C4-2B (cell line): ENCODE results near the gene DNAH12.

Experiments
- H3K27ac ChIP-seq: fragments of 450-650 bp; 2 replicates; pipeline ENCODE4 v1.5.1; 2017
- CTCF ChIP-seq: fragments of 450-650 bp; conservative IDR thresholded peaks from 2 replicates; pipeline ENCODE4 v1.5.1; 2017; ENCODE audit warnings: mild to moderate bottlenecking
- ZFX ChIP-seq: fragments of 450-650 bp; IDR thresholded peaks from 2 replicates; pipeline ENCODE4 v1.6.1; 2017

Gene DNAH12

DNA sequence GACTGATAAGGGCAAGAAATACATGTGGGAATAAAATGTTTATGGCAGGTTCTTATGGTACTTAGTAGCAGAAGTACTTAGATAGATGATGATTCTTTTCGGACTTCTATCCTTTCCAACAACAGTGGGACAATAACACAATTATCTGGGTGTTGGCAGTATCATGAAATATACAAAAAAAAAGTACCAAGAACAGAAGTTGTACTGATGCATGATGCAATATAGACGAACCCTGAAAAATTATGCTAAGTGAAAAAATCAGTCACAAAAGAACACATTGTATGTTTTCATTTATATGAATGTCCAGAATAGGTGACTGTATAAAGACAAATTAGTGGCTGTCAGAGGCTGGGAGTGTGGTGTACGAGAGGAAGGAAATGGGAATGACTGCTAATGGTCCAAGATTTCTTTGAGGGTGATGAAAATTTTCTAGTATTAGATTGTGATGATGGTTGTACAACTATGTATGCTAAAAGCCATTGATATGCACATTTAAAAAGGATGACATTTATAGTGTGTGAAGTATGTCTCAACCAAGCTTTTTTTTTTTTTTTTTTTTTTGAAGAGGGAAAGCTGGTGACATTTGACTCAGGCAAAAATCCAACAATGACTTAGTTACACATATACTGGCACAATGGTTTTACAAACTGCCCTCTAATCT is 32.0 kb upstream of the DNAH12 start:
- no peak overlapping the region for H3K27ac ChIP-seq
- TF ChIP-seq CTCF (no peak), ZFX (no peak)

- no peak overlapping the region for H3K27ac ChIP-seq
- no peak for TF ChIP-seq ZFX
Measured at GRCh38 chr3:57572096-57572495, 28.0 kb upstream of the DNAH12 start.

GRCh38 chr3:57570878-57571277 is 26.7 kb upstream of the DNAH12 start:
- no peak overlapping the region for H3K27ac ChIP-seq
- TF ChIP-seq CTCF (no peak), ZFX (no peak)

DNA sequence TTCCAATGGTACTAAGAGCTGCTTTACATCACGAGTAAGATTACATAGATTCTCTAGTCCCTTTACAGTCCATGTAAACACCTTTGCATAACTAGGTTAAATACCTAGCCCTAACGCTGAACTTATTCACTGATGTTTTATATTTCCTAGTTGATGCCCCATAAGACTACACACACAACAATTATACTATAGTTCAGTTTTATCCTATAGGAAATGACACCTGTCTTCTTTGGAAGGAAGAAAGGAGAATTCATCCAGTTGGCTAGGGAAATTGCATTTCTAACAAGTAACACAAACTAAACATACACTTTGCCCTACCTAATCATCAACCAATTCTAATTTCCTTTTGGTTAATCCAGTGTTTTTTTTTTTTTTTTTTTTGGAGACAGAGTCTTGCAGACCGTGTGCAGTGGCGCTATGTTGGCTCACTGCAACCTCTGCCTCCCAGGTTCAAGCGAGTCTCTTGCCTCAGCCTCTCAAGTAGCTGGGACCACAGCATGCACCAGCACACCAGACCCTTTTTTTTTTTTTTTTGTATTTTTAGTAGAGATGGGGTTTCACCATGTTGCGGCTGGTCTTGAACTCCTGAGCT is 25.8 kb upstream of the DNAH12 start:
- H3K27ac ChIP-seq = no peak overlapping the region
- TF ChIP-seq ZFX (no peak), CTCF (no peak)

- H3K27ac ChIP-seq = no peak overlapping the region
- TF ChIP-seq ZFX = no peak
- no peak for TF ChIP-seq CTCF
Measured at GRCh38 chr3:57559526-57559925, 15.4 kb upstream of the DNAH12 start.

GRCh38 chr3:57557085-57557537 is 13.0 kb upstream of the DNAH12 start:
- H3K27ac ChIP-seq = peak overlapping the region; percentile 87

GRCh38 chr3:57556459-57557084 is 12.4 kb upstream of the DNAH12 start:
- TF ChIP-seq CTCF (no peak), ZFX (peak; percentile 96)
- H3K27ac ChIP-seq = peak overlapping the region; percentile 87

More at GRCh38 chr3:57557085-57557537, 13.0 kb upstream of the DNAH12 start:
- TF ChIP-seq ZFX (no peak), CTCF (no peak)
